HCT116 (cell line): Measurements from ENCODE around the gene CYRIA. TPM values are rescaled to one million over a fixed set of nuclear protein-coding genes. Genes with fewer than 3 reads are reported as not detected.

Experiments
- ATAC-seq: fragments of 200-7000 bp; cut with Tn5 transposase; 2 replicates; pipeline ENCODE4 v1.9.1; 2020; ENCODE audit warnings: mild to moderate bottlenecking, moderate library complexity
- BruUV-seq: library from RNA; stranded (reverse); fragments of 400-500 nt; replicated peaks from 2 replicates; lab custom pipeline; 2021; lab: Mats Ljungman, UMichigan
- CTCF ChIA-PET: fragments of 300-600 bp; sonication (Branson Sonifier 250); formaldehyde crosslinking; loops from one replicate; lab custom pipeline; 2021; ENCODE audit warnings: antibody characterized with exemption; lab: Charles Lee
- POLR2A ChIA-PET: fragments of 300-600, 350-600 bp; sonication (Branson Sonifier 250); formaldehyde crosslinking; loops from one replicate; lab custom pipeline; 2021; ENCODE audit warnings: antibody characterized with exemption; lab: Charles Lee
- RAD21 ChIA-PET, 2 experiments: fragments of 300-600 bp; sonication (Branson Sonifier 250); formaldehyde crosslinking; loops; one replicate each; lab custom pipeline; 2023; ENCODE audit warnings: low total read pairs in 2 of 2; ENCODE audit not compliant: uncharacterized antibody in 2 of 2, unreplicated experiment in 2 of 2, low non-redundant PET in 1 of 2; lab: Charles Lee
- DNase-seq: peaks from one replicate; pipeline ENCODE4 v3.0.0-alpha.2; 2010; ENCODE audit warnings: low read depth, low spot score
- H2AFZ ChIP-seq: fragments of 200-600 bp; shearing (Covaris generic), sonication (generic); 2 replicates; pipeline ENCODE4 v1.6.1; 2017; ENCODE audit warnings: low read depth, mixed run types, mixed read lengths, antibody characterized with exemption, low read length; ENCODE audit not compliant: poor library complexity, severe bottlenecking
- H3K27ac ChIP-seq: 2 replicates; pipeline ENCODE4 v1.5.1; 2012; ENCODE audit warnings: low read depth, low read length
- H3K27me3 ChIP-seq: fragments of 200-600 bp; sonication (generic); 2 replicates; pipeline ENCODE4 v1.6.1; 2016; ENCODE audit warnings: mixed run types, low read length, mixed read lengths; ENCODE audit not compliant: insufficient read depth
- H3K36me3 ChIP-seq, 2 experiments: fragments of 200-500 bp in 1 of 2; fragments of 200-600 bp in 1 of 2; sonication (Bioruptor generic) in 1 of 2; sonication (generic) in 1 of 2; 2 replicates each; pipeline versions ENCODE4 v1.5.1 to v1.6.1; 2014 to 2016; ENCODE audit warnings: low read length in 2 of 2, inconsistent platforms in 1 of 2, mixed read lengths in 1 of 2, mixed run types in 1 of 2; ENCODE audit not compliant: insufficient read depth in 2 of 2, control insufficient read depth in 1 of 2
- H3K4me1 ChIP-seq, 2 experiments: fragments of 200-600 bp in 1 of 2; sonication (generic) in 1 of 2; 2 replicates each; pipeline versions ENCODE4 v1.5.1 to v1.6.1; 2012 to 2017; ENCODE audit warnings: low read length in 2 of 2, inconsistent platforms in 1 of 2, mild to moderate bottlenecking in 1 of 2, mixed read lengths in 1 of 2, mixed run types in 1 of 2, moderate library complexity in 1 of 2; ENCODE audit not compliant: insufficient read depth in 2 of 2, control insufficient read depth in 1 of 2
- H3K4me2 ChIP-seq: fragments of 200-600 bp; sonication (generic); 2 replicates; pipeline ENCODE4 v1.6.1; 2017; ENCODE audit warnings: mixed run types, low read length, mixed read lengths
- H3K4me3 ChIP-seq, 2 experiments: fragments of 200-600 bp in 1 of 2; sonication (generic) in 1 of 2; replicated peaks in 1 of 2; 2 replicates each; pipeline ENCODE4 v1.5.1; 2011 to 2016; ENCODE audit warnings: low read length in 2 of 2, control low read depth in 1 of 2, low read depth in 1 of 2, mild to moderate bottlenecking in 1 of 2, mixed read lengths in 1 of 2, mixed run types in 1 of 2
- H3K79me2 ChIP-seq: fragments of 200-600 bp; sonication (generic); 2 replicates; pipeline ENCODE4 v1.6.1; 2017; ENCODE audit warnings: mild to moderate bottlenecking, mixed run types, low read length, moderate library complexity, mixed read lengths; ENCODE audit not compliant: insufficient read depth
- H3K9ac ChIP-seq: fragments of 200-600 bp; sonication (generic); 2 replicates; pipeline ENCODE4 v1.6.1; 2016; ENCODE audit warnings: low read length, mixed read lengths
- H3K9me2 ChIP-seq: fragments of 200-600 bp; sonication (generic), shearing (Covaris generic); 2 replicates; pipeline ENCODE4 v1.6.1; 2017; ENCODE audit warnings: mixed run types, mild to moderate bottlenecking, moderate library complexity; ENCODE audit not compliant: insufficient read depth
- H3K9me3 ChIP-seq, 2 experiments: fragments of 200-500 bp in 1 of 2; fragments of 200-600 bp in 1 of 2; sonication (Bioruptor generic) in 1 of 2; sonication (generic) in 1 of 2; 2 replicates each; pipeline ENCODE4 v1.6.1; 2014 to 2017; ENCODE audit warnings: low read length in 2 of 2, mixed read lengths in 2 of 2, inconsistent platforms in 1 of 2, low read depth in 1 of 2, mild to moderate bottlenecking in 1 of 2, mixed run types in 1 of 2, moderate library complexity in 1 of 2; ENCODE audit not compliant: control insufficient read depth in 1 of 2, insufficient read depth in 1 of 2
- H4K20me1 ChIP-seq: fragments of 200-600 bp; sonication (generic), shearing (Covaris generic); 2 replicates; pipeline ENCODE4 v1.6.1; 2017; ENCODE audit warnings: mixed run types, mild to moderate bottlenecking, moderate library complexity; ENCODE audit not compliant: insufficient read depth
- CBX3 ChIP-seq: IDR thresholded peaks from 2 replicates; pipeline ENCODE4 v1.6.1; 2012; ENCODE audit warnings: low read depth
- CEBPB ChIP-seq: IDR thresholded peaks from 2 replicates; pipeline ENCODE4 v1.6.1; 2012; ENCODE audit warnings: low read depth
- EGR1 ChIP-seq: IDR thresholded peaks from 2 replicates; pipeline ENCODE4 v1.6.1; 2012; ENCODE audit warnings: low read depth
- ELF1 ChIP-seq: IDR thresholded peaks from 2 replicates; pipeline ENCODE4 v1.6.1; 2012; ENCODE audit warnings: low read depth, borderline replicate concordance
- EZH2 ChIP-seq: fragments of 200-600 bp; sonication (generic); IDR thresholded peaks from 2 replicates; pipeline ENCODE4 v1.6.1; 2017; ENCODE audit warnings: antibody characterized with exemption, mixed run types
- FOSL1 ChIP-seq: IDR thresholded peaks from 2 replicates; pipeline ENCODE4 v1.6.1; 2012; ENCODE audit warnings: low read depth
- JUND ChIP-seq: IDR thresholded peaks from 2 replicates; pipeline ENCODE4 v1.6.1; 2012
- POLR2A ChIP-seq: IDR thresholded peaks from 2 replicates; pipeline ENCODE4 v1.7.0; 2011; ENCODE audit warnings: borderline replicate concordance; ENCODE audit not compliant: insufficient read depth, insufficient read length; ENCODE audit errors: extremely low read depth
- POLR2AphosphoS5 ChIP-seq: IDR thresholded peaks from 2 replicates; pipeline ENCODE4 v1.6.1; 2011; ENCODE audit warnings: mild to moderate bottlenecking, low read depth, low read length, moderate library complexity
- RAD21 ChIP-seq: IDR thresholded peaks from 2 replicates; pipeline ENCODE4 v1.6.1; 2012; ENCODE audit warnings: low read depth, mild to moderate bottlenecking
- REST ChIP-seq: IDR thresholded peaks from 2 replicates; pipeline ENCODE4 v1.6.1; 2012; ENCODE audit warnings: low read depth
- SP1 ChIP-seq: IDR thresholded peaks from 2 replicates; pipeline ENCODE4 v1.6.1; 2012; ENCODE audit warnings: low read depth
- TCF7L2 ChIP-seq: IDR thresholded peaks from 2 replicates; pipeline ENCODE4 v1.7.0; 2011; ENCODE audit warnings: borderline replicate concordance, inconsistent platforms; ENCODE audit not compliant: insufficient read depth, insufficient read length; ENCODE audit errors: extremely low read depth
- YY1 ChIP-seq: IDR thresholded peaks from 2 replicates; pipeline ENCODE4 v1.6.1; 2011; ENCODE audit warnings: low read length, low read depth, moderate library complexity, mild to moderate bottlenecking; ENCODE audit not compliant: insufficient replicate concordance; ENCODE audit errors: extremely low read depth
- ZBTB33 ChIP-seq: IDR thresholded peaks from 2 replicates; pipeline ENCODE4 v1.6.1; 2011; ENCODE audit warnings: mild to moderate bottlenecking, low read length, moderate library complexity; ENCODE audit not compliant: insufficient replicate concordance; ENCODE audit errors: extremely low read depth
- ZFX ChIP-seq: fragments of 450-650 bp; IDR thresholded peaks from 2 replicates; pipeline ENCODE4 v1.6.1; 2017
- intact Hi-C: fragments of 100-400 bp; cut with micrococcal nuclease; formaldehyde crosslinking; loops from 2 replicates; pipeline ENCODE4 v1.10.0; 2022
- total RNA-seq: library from RNA; stranded (reverse); gene quantifications from one replicate; pipeline ENCODE4 v1.2.1, GENCODE V29; 2021; ENCODE audit not compliant: unreplicated experiment

CYRIA gene
- total RNA-seq, 1 experiment from 2014 or later: 0.44 TPM

- Histone ChIP-seq H2AFZ (no peak overlapping the region), H3K27ac (no peak overlapping the region), H3K4me3 (no peak overlapping the region), H4K20me1 (no peaks in the 10 kb centered on the region), H3K79me2 (no peaks in the 10 kb centered on the region), H3K4me2 (no peak overlapping the region), H3K9me3 (no peaks in the 10 kb centered on the region), H3K9me2 (no peaks in the 10 kb centered on the region), H3K4me1 (no peaks in the 10 kb centered on the region), H3K9ac (no peak overlapping the region), H3K27me3 (peaks cover 29% of the 10 kb centered on the region), H3K36me3 (no peaks in the 10 kb centered on the region)
- CTCF ChIA-PET: no interaction called here
- TF ChIP-seq EZH2 (no peak), TCF7L2 (no peak), FOSL1 (no peak), JUND (no peak), CEBPB (no peak), ZFX (no peak), ELF1 (no peak), RAD21 (no peak), POLR2AphosphoS5 (no peak), ZBTB33 (no peak), CBX3 (no peak), POLR2A (no peak), REST (no peak), EGR1 (no peak), SP1 (no peak), YY1 (no peak)
- no peak for ATAC-seq
- no peak for DNase-seq
- RAD21 ChIA-PET: no interaction called here
- intact Hi-C loops: no loop called here
- POLR2A ChIA-PET: no interaction called here
- BruUV-seq: no TSS peak
Observed at GRCh38 chr2:16638946-16639345, 26.7 kb downstream of the CYRIA start.
